NCI-H146 (cell line): ENCODE results near the gene NADK.
"Not testable (repeated sequence)": the region's sequence is repeated elsewhere in the genome, so short reads cannot be mapped to it uniquely, and the experiment has no call there.

Source experiments
- DNase-seq: peaks from one replicate; lab custom pipeline; 2025; lab: John Stamatoyannopoulos, UW

NADK gene

DNA sequence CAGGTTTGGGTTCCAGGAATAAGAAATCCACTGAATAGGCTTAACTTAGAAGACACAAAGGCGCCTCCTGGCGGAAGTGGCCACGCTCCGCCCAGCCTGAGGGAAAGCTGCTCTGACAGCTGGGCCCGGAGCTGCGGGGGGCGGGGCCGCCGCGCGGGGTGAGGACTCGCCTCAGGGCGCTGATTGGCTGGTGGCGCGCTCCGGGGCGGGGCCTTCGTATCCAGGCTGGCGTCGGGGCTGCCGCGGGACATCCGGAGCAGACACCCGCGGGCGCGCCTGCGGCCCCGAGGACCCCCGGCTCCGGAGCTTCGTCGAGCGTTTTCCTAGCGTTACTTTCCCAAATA lies 31.7 kb downstream of the NADK start:
- not testable (repeated sequence) for DNase-seq

- DNase-seq: peak; percentile 29
Measured at GRCh38 chr1:1745651-1746565, 32.4 kb downstream of the NADK start.

- DNase-seq: not testable (repeated sequence)
Measured at GRCh38 chr1:1742529-1742928, 35.7 kb downstream of the NADK start.

DNA sequence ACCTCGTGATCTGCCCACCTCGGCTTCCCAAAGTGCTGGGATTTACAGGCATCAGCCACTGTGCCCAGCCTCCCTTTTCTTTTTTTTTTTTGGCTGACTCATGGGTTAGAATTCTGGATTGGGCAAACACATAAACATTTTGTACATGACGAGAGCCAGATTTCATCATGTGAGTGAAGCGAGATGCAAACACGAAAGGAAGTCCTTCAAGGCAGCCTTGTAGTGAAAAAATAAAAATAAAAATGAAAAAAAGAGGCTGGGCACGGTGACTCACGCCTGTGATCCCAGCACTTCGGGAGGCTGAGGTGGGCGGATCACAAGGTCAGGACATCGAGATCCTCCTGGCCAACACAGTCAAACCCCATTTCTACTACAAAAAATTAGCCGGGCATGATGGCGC lies 37.3 kb downstream of the NADK start:
- not testable (repeated sequence) for DNase-seq

GRCh38 chr1:1738799-1739337 lies 39.4 kb downstream of the NADK start:
- DNase-seq: not testable (repeated sequence)

DNA sequence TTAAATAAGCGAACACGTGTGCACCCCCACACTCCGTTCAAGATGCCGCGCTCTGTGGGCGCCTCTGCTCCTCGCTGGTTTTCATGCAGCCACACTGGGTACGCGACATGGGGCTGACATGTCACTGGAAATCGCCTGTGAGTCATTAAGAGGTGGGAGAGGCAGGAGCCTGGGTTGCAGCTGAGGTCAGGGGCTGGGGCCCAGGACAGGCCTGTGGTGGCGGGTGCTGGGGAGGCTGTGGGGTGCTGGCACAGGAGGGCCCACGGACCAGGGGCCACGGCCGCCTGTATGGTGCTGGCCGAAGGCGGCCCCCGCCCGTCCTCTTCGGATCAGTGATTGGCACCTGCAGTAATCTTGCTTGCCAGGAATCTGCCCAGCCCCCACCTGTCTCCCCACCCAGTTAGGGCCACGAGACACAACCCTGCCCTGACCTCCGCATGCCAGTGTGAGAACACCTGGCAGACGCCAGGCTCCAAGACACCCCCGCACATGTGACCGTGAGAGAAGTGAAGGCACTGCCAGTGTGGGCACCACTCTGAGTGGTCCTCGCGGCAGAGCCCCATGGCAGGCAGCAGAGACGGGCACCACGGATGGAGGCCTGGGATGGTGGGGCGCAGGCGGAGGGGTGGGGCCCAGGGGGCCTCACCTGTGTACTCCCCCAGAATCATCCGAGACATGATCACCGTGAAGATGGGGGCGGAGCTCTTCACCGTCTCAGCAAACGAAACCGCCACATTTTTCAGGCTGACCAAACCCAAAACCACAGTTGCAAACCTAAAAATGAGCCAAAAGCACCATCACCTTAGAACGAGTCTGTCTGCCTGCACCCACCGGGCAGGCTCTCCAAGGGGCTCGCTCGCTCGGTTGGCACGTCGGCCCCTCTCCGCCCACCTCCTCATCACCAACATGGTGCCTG lies 40.3 kb downstream of the NADK start:
- DNase-seq: not testable (repeated sequence)

- no peak for DNase-seq
Measured at GRCh38 chr1:1732381-1732780, 45.9 kb downstream of the NADK start.

DNA sequence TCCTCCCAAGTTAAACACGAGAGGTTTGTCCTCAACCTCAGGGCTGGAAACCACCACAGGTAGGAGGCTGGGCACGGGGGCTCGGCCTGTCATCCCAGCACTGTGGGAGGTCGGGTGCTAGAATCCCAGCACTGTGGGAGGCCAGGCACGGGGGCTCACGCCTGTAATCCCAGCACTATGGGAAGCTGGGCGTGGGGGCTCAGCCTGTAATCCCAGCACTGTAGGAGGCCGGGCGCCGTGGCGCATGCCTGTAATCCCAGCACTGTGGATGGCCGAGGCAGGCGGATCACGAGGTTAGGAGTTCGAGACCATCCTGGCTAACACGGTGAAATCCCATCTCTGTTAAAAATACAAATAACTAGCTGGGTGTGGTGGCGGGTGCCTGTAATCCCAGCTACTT lies 47.4 kb downstream of the NADK start:
- DNase-seq: no peak

- not testable (repeated sequence) for DNase-seq
Measured at GRCh38 chr1:1730230-1730629, 48.0 kb downstream of the NADK start.

GRCh38 chr1:1729116-1729816 lies 49.0 kb downstream of the NADK start:
- not testable (repeated sequence) for DNase-seq

DNA sequence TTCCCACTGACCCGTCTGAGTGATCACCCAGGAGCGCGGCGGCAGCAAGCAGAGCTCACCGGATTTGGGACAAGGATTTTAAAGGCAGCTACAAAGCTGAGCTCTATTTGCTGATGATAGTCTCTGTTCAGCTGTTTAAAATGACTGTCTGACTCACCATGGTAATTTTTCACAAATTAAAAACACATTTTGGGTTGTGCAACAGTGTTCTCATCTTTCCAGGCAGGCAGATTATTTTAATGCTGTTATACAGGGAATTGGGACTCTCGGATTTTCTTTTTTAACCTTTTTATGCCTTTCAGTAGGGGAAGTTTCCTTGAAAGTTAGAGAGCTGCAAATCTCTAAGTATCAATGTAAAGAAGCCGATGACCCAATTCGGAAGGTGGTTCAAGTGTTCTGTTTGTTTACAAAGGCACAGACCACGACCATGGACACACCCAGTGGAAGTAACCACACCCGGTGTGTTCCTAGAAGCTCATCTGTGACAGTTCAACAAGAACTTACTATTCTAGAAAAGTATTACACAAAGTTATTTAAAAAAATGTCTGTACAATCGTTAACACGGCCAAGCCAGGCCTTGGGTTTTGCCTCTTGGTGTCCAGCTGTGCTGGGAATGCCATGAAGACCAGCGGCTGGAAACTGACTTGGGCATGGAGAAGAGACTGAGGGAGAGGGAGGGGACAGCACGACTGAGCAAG lies 49.8 kb downstream of the NADK start:
- not testable (repeated sequence) for DNase-seq

DNA sequence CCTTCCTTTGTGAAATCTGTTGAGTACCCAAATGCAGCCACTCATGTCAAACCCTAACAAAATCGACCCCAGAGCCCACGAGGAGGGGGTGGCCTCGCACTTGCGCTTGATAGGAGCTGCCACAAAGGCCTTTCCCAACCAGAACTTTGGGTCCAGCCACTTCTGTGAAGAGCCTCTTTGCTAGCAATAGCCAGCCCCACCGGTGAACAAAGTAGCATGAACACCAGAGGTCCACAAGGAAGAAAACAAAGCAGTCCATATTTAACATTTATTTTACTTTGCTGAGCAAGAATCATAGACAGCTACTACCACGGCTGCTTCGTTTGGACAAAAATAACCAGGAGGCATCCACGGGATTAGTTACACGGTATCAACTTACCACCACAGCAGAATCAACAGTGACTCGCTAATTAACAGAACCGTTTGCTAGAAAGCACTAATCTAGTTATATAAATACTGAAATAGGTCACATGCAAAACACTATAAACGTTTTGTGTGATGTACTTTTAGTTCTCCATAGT lies 51.1 kb downstream of the NADK start:
- DNase-seq: not testable (repeated sequence)

GRCh38 chr1:1726088-1726487 lies 52.2 kb downstream of the NADK start:
- not testable (repeated sequence) for DNase-seq

DNA sequence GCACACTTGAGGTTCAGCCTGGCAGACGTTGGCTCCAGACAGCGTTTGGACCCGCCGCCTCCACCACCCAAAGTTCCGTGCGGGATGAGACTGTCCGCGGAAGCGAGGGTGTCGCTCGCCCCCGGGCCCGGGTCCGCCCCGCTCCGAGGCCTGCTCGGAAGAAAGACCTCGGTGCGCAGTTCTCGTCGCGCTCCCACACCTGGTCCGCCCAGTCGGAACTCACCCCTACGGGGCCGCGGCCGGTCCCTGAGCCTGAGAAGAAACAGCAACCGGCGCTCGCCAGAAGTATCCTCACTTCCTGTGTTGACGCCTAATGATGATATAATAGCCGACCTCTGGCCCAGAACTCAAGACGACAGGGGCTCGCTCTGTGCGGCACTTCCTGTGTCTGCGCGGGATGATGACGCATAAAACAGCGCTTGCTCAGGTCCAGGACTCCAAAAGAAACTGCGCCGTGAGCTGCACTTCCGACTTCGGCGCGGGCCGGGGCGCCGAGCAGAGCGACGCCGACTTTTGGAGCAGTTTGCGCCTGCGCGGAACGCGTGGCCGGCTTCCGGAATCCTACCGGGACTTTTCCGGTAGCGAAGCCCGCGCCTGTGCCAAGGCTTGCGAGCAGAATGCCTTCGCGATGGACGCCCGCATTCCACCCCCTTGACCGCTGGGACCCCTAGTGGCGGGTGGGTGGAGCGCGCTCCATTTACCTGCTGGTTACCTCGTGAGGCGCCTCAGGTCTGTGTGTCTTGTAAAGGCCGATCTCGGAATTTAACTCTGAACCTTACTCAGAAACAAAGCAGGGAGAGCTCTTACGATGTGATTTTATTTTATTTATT lies 54.0 kb downstream of the NADK start, which contains the start of gene CDK11A:
TSS of gene CDK11A (minus strand) at position 323 of the 830 bp plus-strand sequence. CDS start 1,539 bp downstream, outside the sequence.
- peak; percentile 95 for DNase-seq

DNA sequence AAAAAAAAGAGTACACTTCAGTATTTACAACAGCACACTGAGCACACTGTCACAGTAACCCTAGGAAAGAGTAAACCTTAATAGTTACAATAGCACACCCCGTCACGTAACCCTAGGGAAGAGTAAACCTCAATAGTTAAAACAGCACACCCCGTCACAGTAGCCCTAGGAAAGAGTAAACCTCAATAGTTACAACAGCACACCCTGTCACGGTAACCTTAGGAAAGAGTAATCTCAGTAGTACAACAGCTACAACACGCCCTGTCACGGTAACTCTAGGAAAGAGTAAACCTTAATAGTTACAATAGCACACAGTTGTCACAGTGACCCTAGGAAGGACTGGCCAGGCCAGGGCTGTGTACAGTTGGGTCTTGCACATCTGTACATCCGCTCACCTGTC lies 57.1 kb downstream of the NADK start:
- DNase-seq: no peak

DNA sequence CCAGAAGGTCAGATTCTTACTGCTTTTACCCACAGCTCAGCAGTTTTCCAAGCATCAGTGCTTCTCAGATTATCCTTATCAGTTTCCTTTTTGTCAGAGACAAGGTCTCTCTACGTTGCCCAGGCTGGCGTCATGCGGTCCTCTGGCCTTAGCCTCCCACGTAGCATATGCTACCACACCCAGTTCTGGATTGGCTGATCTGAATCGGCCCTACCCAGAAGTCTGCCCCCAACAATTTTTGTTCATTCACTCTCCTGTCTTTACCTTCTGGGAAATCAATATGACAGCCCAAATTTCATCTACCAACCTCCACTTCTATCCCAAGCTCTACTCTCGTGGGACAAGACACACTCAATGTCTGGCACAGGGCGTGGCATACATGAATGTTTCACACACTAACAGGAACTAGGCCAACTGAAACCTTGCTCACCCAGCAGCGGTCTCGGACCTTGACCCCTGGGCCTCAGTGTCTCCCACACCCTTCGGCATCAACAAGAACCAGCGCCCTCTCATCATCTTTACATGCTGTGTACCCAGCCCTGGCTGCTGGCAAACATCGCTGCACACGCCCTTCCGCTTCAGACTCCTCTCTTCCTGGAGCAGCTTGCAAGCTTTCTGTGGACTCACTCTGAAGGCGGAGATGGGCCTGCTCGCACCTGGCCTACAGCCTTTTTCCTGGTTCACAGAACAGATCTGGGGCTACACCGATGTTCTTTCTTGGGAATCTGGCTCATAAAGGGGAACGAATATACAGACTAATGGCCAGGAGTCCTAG lies 63.0 kb downstream of the NADK start:
- DNase-seq: not testable (repeated sequence)

- not testable (repeated sequence) for DNase-seq
Measured at GRCh38 chr1:1707897-1708296, 70.4 kb downstream of the NADK start.

DNA sequence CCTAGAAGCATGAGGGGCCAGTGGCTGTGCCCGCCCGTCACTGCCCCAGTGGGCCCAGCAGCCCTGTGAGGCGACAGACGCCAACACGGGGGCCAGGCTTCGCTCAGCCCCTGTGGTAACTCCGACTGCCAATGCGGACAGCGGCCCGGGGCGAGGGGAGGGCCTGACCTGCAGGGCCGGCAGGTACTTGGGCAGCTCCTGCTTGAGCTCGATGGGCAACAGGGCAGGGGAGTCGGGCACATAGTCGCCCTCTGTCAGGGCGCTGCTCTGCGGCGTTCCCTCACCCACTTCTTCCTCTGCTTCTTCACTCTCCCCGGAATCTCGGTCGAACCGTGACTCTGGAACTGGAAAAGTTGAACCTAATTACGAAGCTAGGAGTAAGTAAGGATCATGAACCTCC lies 71.0 kb downstream of the NADK start:
- DNase-seq: not testable (repeated sequence)

GRCh38 chr1:1705623-1706022 lies 72.6 kb downstream of the NADK start:
- not testable (repeated sequence) for DNase-seq
